Esophagus squamous epithelium (tissue), 4 donors: Measurements from ENCODE around the gene MORN1.

Experiments used
- POLR2A ChIP-seq, 4 donors: fragments of 450-650 bp; IDR thresholded peaks; one replicate each; pipeline ENCODE4 v1.6.1; 2017; ENCODE audit warnings: antibody characterized with exemption in 4 of 4, mild to moderate bottlenecking in 4 of 4, moderate library complexity in 3 of 4
- TF ChIP-seq, protein P1 (sequence below), 6 experiments: fragments of 450-650 bp in 4 of 6; fragments of 200-600 bp in 2 of 6; sonication (generic) in 2 of 6; IDR thresholded peaks; one replicate each; pipeline ENCODE4 v1.5.1; 2016 to 2019; ENCODE audit warnings: antibody characterized with exemption in 6 of 6, mild to moderate bottlenecking in 4 of 6, moderate library complexity in 4 of 6

DNA sequence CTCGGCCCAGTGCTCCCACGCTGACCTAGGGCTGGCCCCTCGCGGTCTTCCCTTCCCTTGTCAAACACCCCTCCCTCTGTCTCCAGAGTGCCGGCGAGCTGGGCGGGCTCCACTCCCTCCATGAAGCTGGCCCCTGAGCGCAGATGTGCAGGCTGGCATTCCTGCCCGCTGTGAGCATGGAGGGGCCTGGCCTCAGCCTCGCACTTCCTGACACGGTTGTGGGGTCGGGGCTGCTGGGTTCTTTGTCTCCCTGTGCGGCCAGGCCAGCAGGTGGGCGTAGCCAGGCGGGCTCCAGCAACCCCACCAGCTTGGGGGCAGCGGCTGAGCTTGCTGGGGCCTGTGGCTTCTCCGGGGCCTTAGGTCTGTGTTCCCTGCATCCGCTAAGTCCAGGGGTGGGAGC, 35.2 kb upstream of the MORN1 start:
- TF ChIP-seq, protein P1, sequence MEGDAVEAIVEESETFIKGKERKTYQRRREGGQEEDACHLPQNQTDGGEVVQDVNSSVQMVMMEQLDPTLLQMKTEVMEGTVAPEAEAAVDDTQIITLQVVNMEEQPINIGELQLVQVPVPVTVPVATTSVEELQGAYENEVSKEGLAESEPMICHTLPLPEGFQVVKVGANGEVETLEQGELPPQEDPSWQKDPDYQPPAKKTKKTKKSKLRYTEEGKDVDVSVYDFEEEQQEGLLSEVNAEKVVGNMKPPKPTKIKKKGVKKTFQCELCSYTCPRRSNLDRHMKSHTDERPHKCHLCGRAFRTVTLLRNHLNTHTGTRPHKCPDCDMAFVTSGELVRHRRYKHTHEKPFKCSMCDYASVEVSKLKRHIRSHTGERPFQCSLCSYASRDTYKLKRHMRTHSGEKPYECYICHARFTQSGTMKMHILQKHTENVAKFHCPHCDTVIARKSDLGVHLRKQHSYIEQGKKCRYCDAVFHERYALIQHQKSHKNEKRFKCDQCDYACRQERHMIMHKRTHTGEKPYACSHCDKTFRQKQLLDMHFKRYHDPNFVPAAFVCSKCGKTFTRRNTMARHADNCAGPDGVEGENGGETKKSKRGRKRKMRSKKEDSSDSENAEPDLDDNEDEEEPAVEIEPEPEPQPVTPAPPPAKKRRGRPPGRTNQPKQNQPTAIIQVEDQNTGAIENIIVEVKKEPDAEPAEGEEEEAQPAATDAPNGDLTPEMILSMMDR (IDR thresholded peaks at IDR 0.05), result no peak
- TF ChIP-seq POLR2A (IDR thresholded peaks at IDR 0.05), result no peak
